LHCN-M2 (cell line): ENCODE results near the gene ADAM17. TPM values are rescaled to one million over a fixed set of nuclear protein-coding genes. Genes with fewer than 3 reads are reported as not detected.

ENCODE experiments used
- DNase-seq: peaks from one replicate; pipeline ENCODE4 v3.0.0-alpha.2; 2012; ENCODE audit warnings: low read depth
- total RNA-seq: library from RNA; depleted of rRNA; stranded (reverse); fragments of >200 nt; gene quantifications from 2 replicates; pipeline ENCODE4 v1.2.3, GENCODE V29; 2014; rRNA removed

Gene ADAM17
- total RNA-seq, 1 experiment from 2014 or later: 25.2 TPM

GRCh38 chr2:9472511-9472910 is 83.1 kb downstream of the ADAM17 start:
- DNase-seq: no peak

DNA sequence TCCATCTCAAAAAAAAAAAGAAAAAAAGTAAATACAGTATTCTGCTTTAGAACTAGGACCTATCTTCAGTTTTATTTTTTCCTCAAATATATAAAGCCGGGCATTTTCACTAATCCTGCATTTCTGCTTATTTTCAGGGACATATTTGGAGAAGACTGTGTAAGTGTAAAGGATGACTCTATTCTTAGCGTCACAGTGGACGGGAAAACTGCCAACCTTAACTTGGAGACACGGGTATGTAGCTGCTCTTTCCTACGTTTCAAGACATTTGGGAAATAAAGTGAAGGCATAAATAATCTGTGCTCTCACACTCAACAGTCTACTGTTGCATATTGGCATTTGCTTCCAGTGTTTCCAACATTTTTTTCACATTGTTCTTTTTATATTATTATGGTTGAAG is 84.4 kb downstream of the ADAM17 start:
- no peak for DNase-seq

DNA sequence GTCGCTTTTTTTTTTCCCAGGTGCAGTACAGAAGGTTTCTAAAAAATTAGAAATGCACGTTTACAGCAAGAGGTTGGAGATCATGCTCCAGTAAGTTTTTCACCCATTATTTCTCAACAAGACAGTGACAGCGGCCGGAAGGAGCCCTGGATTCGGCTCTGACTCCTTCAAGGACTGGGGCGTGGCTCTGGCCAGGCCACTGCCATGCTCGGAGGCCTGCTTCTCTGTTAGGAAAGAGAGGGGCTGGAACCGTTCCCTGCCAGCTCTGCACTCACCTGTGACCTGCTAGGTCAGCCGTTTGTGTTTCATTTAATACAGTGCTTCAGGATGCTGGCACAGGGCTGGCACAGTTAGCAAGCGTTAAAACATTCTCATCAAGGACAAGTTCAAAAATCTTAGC is 87.9 kb downstream of the ADAM17 start:
- DNase-seq: no peak

- no peak for DNase-seq
Measured at GRCh38 chr2:9466147-9466683, 89.4 kb downstream of the ADAM17 start.

DNA sequence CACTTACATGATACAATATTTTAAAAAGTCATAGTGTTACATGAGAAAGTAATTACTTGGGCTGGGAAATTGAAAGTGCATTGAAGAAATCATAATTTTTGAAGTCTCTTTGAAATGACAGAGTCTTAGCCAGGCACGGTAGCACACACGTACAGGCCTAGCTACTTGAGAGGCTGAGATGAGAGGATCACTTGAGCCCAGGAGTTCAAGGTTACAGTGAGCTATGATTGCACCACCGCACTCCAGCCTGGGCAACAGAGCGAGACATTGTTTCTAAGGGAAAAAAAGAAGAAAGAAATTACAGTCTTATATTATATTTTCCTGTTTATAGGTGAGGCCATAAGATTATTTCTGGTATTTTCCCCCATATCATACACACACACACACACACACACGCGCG is 90.5 kb downstream of the ADAM17 start:
- DNase-seq: no peak

GRCh38 chr2:9463698-9464034 is 92.0 kb downstream of the ADAM17 start:
- peak; percentile 91 for DNase-seq

GRCh38 chr2:9462886-9463697 is 92.5 kb downstream of the ADAM17 start:
- peak; percentile 81 for DNase-seq

DNA sequence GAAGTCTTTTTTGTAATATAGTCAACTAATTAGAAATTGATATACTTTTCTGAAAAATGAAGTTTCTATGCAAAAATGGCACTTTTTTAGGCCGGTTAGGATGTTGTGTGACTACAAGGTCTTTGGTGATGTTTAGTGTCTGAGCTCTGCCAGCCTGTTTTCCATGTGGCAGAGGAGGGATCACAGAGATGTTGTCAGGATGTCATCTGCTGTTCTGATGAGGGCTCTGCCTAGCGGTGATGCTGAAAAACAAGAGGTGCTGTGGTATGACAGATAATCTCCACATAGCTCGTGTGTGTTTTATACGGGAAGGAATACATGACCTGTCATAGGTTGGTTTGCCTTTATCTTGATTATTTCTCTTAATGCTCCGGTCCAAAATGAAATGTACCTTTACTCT is 93.3 kb downstream of the ADAM17 start:
- DNase-seq: no peak

GRCh38 chr2:9461079-9461478 is 94.6 kb downstream of the ADAM17 start:
- no peak for DNase-seq

GRCh38 chr2:9460441-9461017 is 95.1 kb downstream of the ADAM17 start:
- DNase-seq: no peak

DNA sequence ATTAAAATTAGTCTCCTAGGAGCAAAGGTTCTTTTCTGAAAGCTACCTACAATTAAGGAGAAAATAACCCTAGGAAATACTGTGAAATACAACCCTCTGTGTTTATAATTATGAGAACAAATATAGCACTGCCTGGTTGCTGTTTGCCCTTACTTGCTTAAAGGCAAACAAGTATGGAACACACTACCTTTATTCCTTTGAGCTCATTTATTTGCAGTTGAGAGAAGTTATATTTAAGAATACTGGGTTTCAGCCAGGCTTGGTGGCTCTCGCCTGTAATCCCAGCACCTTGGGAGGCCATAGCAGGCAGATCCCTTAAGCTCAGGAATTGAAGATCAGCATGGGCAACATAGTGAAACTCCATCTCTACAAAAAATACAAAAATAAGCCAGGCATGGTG is 104.4 kb downstream of the ADAM17 start:
- DNase-seq: no peak

GRCh38 chr2:9445089-9445488 is 110.5 kb downstream of the ADAM17 start:
- no peak for DNase-seq

DNA sequence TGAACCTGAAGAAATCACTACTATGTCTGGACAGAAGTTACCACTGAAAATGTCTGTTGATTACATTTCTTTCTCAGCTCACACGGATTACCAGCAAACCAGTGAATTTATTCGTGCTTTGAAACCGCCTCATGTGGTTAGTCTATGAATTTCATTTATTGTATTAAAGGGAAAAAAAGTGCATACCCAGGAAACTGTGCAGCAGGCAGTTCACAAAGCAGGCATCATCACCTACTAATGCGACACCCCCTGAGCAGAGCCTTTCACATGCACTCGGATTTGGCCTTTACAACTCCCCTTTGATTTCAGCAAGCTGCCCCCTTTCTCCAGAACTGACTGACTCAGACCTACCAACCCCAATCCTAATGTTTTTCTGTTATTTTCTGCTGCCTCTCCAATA is 112.1 kb downstream of the ADAM17 start:
- no peak for DNase-seq

DNA sequence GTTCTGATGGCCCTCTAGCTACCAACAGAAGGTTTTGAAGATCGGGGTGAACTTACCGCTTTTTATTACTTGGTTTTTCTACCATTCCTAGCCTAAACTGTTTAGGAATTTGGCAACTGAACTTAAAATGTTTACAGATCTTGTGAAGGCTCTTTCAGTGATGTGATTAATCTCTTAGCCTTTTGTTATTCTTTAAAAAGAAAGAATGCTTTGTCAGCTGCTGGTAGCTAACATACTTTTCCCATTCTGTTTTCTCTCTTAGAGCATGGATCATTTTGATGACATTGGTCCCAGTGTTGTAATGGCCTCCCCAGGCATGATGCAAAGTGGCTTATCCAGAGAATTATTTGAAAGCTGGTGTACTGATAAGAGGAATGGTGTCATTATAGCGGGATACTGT is 114.1 kb downstream of the ADAM17 start:
- no peak for DNase-seq

DNA sequence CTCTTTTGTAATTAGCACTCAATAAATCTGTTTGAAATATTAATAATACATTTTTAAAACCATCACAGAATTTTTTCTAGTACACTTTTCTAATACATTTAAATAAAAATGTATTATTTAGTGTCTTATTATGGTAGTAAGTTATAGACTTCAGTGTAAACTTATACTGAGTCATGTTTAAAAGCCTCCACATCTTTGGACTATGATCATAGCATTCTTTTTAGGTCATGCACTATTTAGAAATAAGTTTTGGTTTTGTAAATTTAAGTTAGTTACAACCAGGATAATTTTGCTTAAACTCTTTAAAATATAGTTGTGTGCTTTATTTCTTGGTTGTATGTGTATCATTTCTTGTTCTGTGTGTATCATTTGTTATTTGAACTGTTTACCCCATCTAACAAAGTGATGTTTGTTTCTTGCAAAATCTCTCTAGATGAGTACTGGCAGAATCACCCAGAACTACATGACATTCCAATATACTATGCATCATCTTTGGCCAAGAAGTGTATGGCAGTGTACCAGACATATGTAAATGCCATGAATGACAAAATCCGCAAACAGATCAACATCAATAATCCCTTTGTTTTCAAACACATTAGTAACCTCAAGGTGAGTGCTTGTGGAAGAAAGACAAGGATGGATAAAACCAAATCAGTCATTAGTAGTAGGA is 115.4 kb downstream of the ADAM17 start:
- DNase-seq: no peak

DNA sequence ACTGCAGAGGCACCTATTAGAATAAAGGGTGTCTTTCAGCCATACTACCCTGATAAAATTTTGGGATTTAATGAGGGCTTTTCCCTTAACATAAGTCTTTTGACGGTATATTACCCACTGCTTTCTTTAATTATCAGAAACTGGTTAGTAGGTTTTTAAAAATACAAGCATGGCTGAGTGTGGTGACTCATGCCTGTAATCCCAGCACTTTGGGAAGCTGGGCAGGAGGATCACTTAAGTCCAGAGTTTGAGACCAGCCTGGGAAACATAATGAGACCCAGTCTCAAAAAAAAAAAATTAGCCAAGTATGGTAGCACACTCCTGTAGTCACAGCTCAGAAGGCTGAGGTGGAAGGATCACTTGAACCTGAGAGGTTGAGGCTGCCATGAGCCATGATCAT is 116.1 kb downstream of the ADAM17 start:
- DNase-seq: no peak

Other genes starting within 250 kb of the ADAM17 start
- gene ITGB1BP1, start 132.3 kb downstream of the ADAM17 start, total RNA-seq: 50.1 and 57.3 TPM in 2 replicates
- 56.0 and 61.0 TPM in 2 replicates for gene CPSF3, start 132.2 kb downstream of the ADAM17 start, total RNA-seq
- gene IAH1, start 81.3 kb downstream of the ADAM17 start, total RNA-seq: 61.2 and 69.3 TPM in 2 replicates
- 451 and 455 TPM in 2 replicates for gene YWHAQ, start 75.2 kb upstream of the ADAM17 start, total RNA-seq